Measurements from ENCODE around the gene PLEKHG3.

Gene PLEKHG3

GRCh38 chr14:64708148-64709004 lies 4.2 kb downstream of the PLEKHG3 start:
- DNase-seq: no peak

GRCh38 chr14:64709126-64709525 lies 4.9 kb downstream of the PLEKHG3 start:
- no peak for DNase-seq

GRCh38 chr14:64711039-64711438 lies 6.8 kb downstream of the PLEKHG3 start:
- DNase-seq: no peak

GRCh38 chr14:64713677-64714076 lies 9.5 kb downstream of the PLEKHG3 start:
- no peak for DNase-seq

- DNase-seq: no peak
Observed at GRCh38 chr14:64714432-64715025, 10.3 kb downstream of the PLEKHG3 start.

GRCh38 chr14:64715146-64715627 lies 11.0 kb downstream of the PLEKHG3 start:
- DNase-seq: no peak

- no peak for DNase-seq
Observed at GRCh38 chr14:64715628-64716412, 11.6 kb downstream of the PLEKHG3 start.

GRCh38 chr14:64717870-64718269 lies 13.6 kb downstream of the PLEKHG3 start:
- no peak for DNase-seq

GRCh38 chr14:64718762-64719161 lies 14.5 kb downstream of the PLEKHG3 start:
- no peak for DNase-seq

GRCh38 chr14:64719601-64720000 lies 15.4 kb downstream of the PLEKHG3 start:
- DNase-seq: no peak

GRCh38 chr14:64720131-64720576 lies 15.9 kb downstream of the PLEKHG3 start:
- DNase-seq: no peak

- no peak for DNase-seq
Observed at GRCh38 chr14:64721391-64721791, 17.2 kb downstream of the PLEKHG3 start.

GRCh38 chr14:64721899-64722298 lies 17.7 kb downstream of the PLEKHG3 start:
- no peak for DNase-seq

- DNase-seq: no peak
Observed at GRCh38 chr14:64722842-64723447, 18.7 kb downstream of the PLEKHG3 start.

GRCh38 chr14:64723691-64724577 lies 19.7 kb downstream of the PLEKHG3 start:
- no peak for DNase-seq

GRCh38 chr14:64724578-64724930 lies 20.3 kb downstream of the PLEKHG3 start:
- no peak for DNase-seq

- no peak for DNase-seq
Observed at GRCh38 chr14:64725261-64725815, 21.1 kb downstream of the PLEKHG3 start.

- no peak for DNase-seq
Observed at GRCh38 chr14:64725879-64726584, 21.8 kb downstream of the PLEKHG3 start.

- no peak for DNase-seq
Observed at GRCh38 chr14:64726585-64726890, 22.3 kb downstream of the PLEKHG3 start.

GRCh38 chr14:64727551-64728071 lies 23.4 kb downstream of the PLEKHG3 start:
- no peak for DNase-seq

GRCh38 chr14:64728106-64728505 lies 23.9 kb downstream of the PLEKHG3 start:
- no peak for DNase-seq

All from NCI-H1694 (cell line).